Stimulated activated CD4-positive, alpha-beta T cell treated with anti-CD3 and anti-CD28 coated beads, Interleukin-1b, Interleukin-23, amount 100 ng/mL, for 1 hour (primary cell): ENCODE data around the gene HSPH1.

Experiments used
- DNase-seq, 2 donors: peaks; one replicate each; pipeline ENCODE4 v3.0.0-alpha.2; 2020; ENCODE audit warnings: low read depth in 2 of 2

HSPH1 gene

GRCh38 chr13:31096654-31097302 lies 64.9 kb downstream of the HSPH1 start:
- no peak for DNase-seq

DNA sequence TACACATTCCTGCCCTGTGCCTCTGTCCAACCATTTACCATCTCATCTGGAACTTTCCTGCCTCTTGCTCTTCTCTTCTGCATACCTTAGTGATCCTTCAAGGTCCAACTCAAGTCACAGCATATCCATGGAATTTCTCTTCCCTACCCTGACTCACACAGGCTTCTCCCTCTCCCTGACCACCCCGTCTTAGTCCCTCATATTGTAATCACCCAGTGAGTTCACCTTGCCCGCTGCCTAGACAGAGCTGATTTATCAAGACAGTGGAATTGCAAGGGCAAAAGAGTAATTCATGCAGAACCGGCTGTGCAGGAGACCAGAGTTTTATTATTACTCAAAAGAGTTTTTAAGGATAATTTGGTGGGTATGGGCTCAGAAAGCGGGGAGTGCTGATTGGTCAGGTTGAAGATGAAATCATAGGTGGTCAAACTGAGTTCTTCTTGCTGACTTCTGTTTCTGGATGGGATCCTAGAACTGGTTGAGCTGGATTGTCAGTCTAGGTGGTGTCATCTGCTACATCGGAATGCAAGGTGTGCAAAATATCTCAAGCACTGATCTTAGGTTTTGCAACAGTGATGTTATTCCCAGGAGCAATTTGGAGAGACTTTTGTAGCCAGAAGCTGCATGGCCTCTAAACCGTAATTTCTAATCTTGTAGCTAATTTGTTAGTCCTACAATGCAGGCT lies 67.2 kb downstream of the HSPH1 start:
- DNase-seq: no peak

GRCh38 chr13:31093145-31093885 lies 68.4 kb downstream of the HSPH1 start:
- no peak for DNase-seq

DNA sequence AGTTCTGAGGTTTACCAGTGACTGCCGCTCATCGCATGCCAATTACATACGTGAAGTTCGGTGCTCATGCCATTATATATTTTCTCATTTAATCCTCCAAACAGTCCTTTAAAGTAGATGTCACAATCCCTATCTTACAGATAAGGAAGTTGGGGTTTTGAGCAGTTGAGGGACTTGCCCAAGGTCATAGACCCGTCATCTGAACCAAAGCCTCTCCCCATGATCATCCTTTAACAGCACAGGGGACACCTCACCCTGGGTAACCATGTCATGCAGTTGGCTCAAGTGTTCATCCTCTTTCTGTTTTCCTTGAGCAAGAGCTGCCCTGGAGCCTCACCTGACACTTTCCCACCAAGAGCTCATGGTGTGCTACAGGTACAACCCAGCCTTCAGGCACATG lies 69.1 kb downstream of the HSPH1 start:
- DNase-seq: no peak

DNA sequence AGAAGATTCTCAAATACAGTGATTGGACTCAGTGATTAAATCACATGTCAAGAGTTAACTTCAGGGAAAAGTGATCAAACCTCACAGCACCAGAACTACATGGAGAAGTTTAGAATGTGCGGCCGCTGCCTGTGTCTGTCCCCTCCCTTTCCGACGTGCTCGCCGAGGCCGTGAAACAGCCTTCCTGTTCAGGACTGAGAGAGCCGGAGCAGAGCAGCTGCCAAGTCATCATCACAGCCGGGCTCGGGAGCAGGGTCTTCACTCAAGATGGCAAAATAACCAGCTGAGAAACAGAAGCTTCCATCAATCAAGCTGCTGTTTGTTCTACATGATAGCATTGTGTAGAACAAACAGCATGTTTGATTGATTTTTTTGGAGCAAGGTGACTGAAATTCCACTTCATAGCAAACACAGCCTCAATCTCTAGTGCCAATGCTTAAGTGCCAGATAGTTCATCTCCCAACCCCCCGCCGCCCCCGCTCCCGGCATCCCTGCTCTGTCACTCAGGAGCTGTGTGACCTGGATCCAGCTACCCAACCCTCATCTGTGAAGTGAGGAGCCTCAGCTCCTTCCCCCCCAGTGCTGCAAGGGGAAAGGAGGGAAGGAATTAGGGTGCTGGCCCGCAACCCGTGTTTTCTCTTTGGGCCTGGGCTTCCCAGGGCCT lies 70.6 kb downstream of the HSPH1 start:
- DNase-seq: no peak

GRCh38 chr13:31090096-31090495 lies 71.6 kb downstream of the HSPH1 start:
- no peak for DNase-seq

- DNase-seq: no peak
Measured at GRCh38 chr13:31089649-31090048, 72.1 kb downstream of the HSPH1 start.

DNA sequence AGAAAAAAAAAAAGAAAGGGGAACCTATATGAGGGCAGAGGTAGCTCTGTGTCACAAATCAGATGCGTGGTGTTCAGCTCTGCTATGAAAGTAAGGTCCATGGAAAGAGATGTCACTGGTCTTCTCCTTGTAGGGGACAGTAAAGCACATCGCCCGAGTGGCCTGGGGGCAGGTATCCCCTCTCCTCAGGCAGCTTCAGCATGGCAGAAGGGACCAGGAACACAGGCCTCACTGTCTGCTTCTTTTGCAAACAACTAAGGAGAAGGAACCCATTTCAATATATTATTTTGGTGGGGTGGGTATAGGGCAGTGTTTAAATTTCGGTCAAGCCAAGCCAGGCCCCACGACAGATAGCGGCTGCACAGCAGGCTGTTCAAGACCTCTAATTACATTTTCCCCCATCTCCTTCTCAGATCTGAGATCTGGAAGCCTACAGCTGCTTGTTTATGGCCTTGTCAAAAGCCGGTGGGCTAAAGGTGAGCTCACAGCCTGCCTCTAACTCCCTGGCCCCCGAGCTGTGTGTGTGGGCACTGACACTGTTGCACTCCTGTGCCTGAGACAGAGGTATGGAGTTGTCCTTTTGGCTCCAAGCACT lies 72.8 kb downstream of the HSPH1 start:
- no peak for DNase-seq
